Measurements from ENCODE around the gene EDARADD. TPM values are rescaled to one million over a fixed set of nuclear protein-coding genes. Genes with fewer than 3 reads are reported as not detected.
A peak's percentile ranks its signal among the peaks of the same experiment; 100 is the strongest.

The EDARADD gene
- total and polyA plus RNA-seq, 12 donors = 0.14 to 2.5 (median 0.84) TPM

GRCh38 chr1:236403905-236404696, 10.0 kb downstream of the EDARADD start:
- ATAC-seq (no peak), DNase-seq (no peak)
- TF ChIP-seq CTCF (IDR thresholded peaks at IDR 0.05) = no peak
- H3K4me3 ChIP-seq = no peak overlapping the region
- H3K4me1 ChIP-seq = no peaks in the 10 kb centered on the region
- H3K27ac ChIP-seq = no peak overlapping the region
- WGBS, 2 donors = 83 to 88% methylated on average over 18 of the region's 18 CpGs
- H3K9me3 ChIP-seq = no peaks in the 10 kb centered on the region
- H3K27me3 ChIP-seq = no peaks in the 10 kb centered on the region
- no peaks in the 10 kb centered on the region for H3K36me3 ChIP-seq
- intact Hi-C loops (cut with DNase I) = no loop called here

GRCh38 chr1:236407059-236407458, 13.0 kb downstream of the EDARADD start:
- Histone ChIP-seq H3K36me3 (no peaks in the 10 kb centered on the region), H3K27me3 (no peaks in the 10 kb centered on the region), H3K9me3 (no peaks in the 10 kb centered on the region), H3K4me3 (no peak overlapping the region), H3K27ac (no peak overlapping the region), H3K4me1 (no peaks in the 10 kb centered on the region)
- ATAC-seq (no peak), DNase-seq (no peak)
- intact Hi-C loops (cut with DNase I) = no loop called here
- no peak for TF ChIP-seq CTCF (IDR thresholded peaks at IDR 0.05)
- 91 to 92% methylated on average over 5 of the region's 5 CpGs for WGBS, 2 donors

- intact Hi-C loops (cut with DNase I) = no loop called here
- no peak overlapping the region for H3K27ac ChIP-seq
- peaks cover 0 to 5% (median 0%) of the 10 kb centered on the region in 9 donors for H3K4me1 ChIP-seq
- H3K36me3 ChIP-seq = no peaks in the 10 kb centered on the region
- no peak for TF ChIP-seq CTCF (IDR thresholded peaks at IDR 0.05)
- WGBS, 2 donors = 47 to 60% methylated on average over 3 of the region's 3 CpGs
- ATAC-seq = no peak
- no peak overlapping the region for H3K4me3 ChIP-seq
- no peaks in the 10 kb centered on the region for H3K27me3 ChIP-seq
- no peaks in the 10 kb centered on the region for H3K9me3 ChIP-seq
- DNase-seq = no peak
These were observed 19.6 kb downstream of the EDARADD start for GRCh38 chr1:236413688-236414087.

- intact Hi-C loops (cut with DNase I) = no loop called here
- peak in 2 of 8 donors; percentile 44 to 57 for ATAC-seq
- WGBS, 2 donors = 52 to 78% methylated on average over 6 of the region's 6 CpGs
These were observed 22.1 kb downstream of the EDARADD start for GRCh38 chr1:236416165-236416564.

More at GRCh38 chr1:236416165-236416564, 22.1 kb downstream of the EDARADD start:
- peak overlapping the region in 1 of 10 donors; percentile 64 for H3K27ac ChIP-seq
- DNase-seq = no peak
- H3K4me3 ChIP-seq = no peak overlapping the region
- no peak for TF ChIP-seq CTCF (IDR thresholded peaks at IDR 0.05)
- H3K27me3 ChIP-seq = no peaks in the 10 kb centered on the region
- H3K9me3 ChIP-seq = no peaks in the 10 kb centered on the region
- no peaks in the 10 kb centered on the region for H3K36me3 ChIP-seq
- peaks cover 0 to 5% (median 0%) of the 10 kb centered on the region in 9 donors for H3K4me1 ChIP-seq

All from heart right ventricle (tissue), 16 donors.